ENCODE results near the gene ATP8A2.
"Not testable (repeated sequence)": the region's sequence is repeated elsewhere in the genome, so short reads cannot be mapped to it uniquely, and the experiment has no call there.

ATP8A2 gene

DNA sequence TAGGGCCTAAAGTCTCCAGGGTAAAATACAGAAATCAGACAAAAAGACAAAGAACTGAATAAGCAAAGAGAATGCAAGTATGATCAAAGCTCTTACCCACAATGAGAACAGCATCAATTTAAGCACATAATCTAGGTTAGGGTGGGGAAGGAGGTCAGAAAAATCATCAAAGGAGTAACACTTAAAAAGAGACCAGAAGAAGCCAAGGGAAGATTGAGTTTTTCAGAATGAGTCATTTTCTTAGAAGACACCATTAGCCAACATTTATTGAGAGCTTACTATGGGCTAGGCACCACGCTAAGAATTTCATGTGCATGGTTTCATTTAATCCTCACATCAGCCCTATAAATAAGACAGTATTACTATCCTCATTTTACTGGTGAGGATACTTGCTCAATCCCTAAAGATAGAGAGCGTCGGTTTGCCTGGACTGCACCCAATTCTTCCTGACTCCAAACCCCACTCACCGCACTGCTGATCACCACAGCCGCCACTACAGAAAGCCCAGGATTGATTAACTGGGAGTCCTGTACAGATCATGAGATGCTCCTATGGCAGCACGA lies 681.7 kb downstream of the ATP8A2 start:
- no peak for DNase-seq

DNA sequence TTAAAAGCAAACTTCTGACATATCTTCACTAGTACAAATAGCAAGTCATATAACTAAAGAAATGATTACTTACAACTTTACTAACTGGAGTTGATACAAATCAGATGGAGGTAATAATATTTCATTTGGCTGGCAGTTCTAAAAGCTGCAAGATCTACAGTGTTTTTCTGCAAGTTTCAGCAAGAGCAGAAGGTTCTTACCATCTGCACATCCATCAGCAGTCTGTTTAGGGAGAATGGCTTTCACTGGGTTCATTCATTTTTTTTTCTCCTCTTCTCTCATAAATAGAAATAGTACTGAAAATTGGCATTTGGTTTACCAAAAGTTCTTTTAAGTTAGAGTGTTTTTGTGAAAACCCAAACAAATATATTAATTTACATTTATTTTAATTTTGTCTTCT lies 683.1 kb downstream of the ATP8A2 start:
- no peak for DNase-seq

DNA sequence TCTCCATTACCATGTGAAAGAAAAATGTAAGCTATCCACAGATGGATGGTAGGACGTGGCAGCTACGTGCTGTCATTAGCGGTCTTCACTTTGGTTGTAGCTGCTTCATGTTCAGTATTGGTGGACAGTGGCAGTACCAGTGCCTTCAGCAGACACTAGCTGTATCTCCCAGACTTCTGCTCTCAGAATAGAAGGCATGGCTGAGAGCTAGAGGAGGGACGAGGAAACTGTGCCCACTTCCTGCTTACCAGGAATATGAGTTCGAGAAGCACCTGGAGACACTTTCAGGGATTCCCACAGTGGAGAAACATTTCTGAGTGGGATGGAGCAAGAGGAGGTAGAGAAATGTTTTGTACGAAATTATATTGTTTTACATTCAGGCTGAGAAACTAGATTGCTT lies 686.9 kb downstream of the ATP8A2 start:
- DNase-seq, result no peak

DNA sequence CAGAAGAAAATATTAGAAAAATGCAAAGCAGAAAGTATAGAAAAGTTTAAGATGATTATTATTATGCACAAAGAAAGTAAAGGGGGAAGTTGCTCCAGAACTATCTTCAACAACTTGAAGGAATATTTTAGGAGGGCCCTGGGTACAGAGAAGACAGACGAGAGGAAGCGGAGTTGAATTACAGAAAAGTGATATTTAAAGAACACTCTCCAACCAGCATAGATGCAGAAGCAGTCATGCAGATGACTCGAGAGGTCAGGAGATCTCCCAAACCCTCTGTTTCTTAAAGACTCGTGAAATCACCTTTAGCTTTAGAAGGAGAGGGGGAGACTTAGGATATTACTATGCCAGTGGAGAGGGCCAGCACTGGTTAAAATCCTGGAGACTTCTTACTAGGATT lies 688.6 kb downstream of the ATP8A2 start:
- DNase-seq, result no peak

DNA sequence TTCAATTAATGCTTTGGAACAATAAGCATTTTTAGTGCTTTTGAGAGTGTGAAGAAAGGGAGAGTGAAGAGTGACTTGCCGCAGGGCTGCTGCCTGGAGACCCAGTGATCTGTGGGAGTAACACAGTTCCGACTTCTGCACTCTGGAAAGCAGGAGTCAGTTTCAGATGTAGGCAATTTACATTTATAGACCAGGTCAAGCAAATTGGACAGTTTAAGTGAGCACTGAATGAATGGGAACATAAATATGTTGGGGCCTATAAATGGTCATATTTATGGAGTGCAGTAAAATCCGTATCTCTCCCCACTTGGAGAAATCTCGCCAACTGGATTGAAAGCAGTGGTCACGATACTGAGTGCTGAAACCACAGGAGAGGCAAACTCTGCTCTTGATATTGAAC lies 689.5 kb downstream of the ATP8A2 start:
- DNase-seq, result no peak

DNA sequence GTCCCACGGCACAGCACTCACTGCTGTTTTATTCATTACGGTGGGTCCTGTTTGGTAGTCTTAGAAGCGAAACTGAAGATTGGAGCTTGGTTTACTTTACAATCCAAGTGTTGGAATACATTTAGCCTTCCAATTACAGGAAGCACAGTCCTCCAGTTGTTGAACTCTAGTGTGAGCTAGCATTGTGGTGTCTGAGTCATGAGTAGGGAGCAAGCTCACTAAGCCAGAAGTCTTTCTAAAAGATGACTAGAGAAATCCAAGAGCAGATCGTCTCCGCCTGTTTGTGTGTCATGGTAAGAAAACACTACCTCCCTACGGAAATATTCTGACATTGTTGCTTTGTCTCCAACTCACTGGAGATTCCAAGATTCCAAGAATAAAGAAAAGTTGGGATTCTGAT lies 690.2 kb downstream of the ATP8A2 start:
- no peak for DNase-seq

DNA sequence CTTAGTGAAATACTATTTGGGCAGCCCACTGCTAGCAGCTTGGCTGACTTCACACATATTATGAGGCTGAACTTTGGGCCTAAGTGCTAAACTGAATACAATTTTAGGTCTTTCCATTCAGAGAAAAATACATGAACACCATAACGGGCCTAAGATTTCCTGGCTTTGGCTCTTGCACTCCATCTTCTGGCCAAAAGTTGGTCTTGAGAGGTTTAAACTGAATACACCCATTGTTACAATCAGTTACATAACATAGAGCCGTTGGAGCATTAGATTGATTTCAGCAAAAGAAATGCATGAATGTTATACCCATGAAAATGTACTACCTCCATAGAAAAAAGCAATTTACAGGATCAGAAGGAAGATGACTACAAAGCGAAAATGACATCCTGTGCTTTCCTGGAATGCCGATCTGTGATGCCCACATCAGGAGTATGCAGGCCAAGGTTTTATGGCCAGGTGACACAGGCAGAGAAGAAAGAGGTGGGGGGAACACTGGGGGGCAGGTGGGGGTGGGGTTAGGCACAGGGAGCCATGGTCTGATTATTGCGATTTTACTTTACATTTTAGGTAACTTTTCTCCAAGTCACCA lies 691.2 kb downstream of the ATP8A2 start:
- DNase-seq, result peak; percentile 24

DNA sequence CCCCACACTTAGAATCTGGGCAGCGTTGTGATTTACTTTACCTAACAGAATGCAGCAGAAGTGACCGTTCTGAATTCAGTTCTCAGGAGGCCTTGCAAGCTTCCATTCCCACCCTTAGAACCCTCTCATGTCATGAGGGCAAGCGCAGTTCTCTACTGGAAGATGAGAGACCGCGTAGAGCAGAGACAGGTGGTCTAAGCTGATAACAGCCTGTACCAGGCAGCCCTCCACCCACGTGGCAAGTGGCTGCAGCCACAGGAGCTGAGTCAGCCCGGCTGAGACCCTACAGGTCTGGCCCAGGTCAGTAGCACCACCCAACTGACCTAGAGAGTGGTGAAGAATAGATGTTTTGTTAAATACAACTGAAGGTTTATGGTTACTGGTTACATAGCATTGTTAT lies 694.7 kb downstream of the ATP8A2 start:
- DNase-seq, result not testable (repeated sequence)

DNA sequence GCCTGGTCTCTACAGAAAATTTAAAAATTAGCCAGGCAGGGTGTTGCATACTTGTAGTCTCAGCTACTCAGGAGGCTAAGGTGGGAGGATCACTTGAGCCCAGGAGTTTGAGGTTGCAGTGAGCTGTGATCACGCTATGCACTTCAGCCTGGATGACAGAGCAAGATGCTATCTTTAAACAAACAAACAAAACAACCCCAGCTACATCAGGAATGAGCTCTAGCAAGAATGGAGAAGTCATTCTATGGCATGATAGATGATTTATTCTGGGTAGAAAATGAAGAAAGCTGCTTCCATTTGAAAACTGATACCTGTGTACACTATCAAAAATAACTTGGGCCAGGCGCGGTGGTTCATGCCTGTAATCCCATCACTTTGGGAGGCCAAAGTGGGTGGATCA lies 695.8 kb downstream of the ATP8A2 start:
- DNase-seq, result no peak

DNA sequence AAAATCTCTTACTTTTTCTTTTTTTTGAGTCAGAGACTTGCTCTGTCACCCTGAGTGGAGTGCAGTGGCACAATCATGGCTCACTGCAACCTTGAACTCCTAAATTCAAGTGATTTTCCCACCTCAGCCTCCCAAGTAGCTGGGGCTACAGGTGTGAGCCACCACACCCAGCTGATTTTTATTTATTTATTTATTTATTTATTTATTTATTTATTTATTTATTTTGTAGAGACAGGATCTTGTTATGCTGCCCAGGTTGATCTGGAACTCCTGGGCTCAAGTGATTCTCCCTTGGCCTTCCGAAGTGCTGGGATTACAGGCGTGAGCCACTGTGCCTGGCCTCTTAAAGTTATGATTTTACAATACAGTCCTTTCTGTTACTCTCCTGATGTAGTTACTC lies 696.6 kb downstream of the ATP8A2 start:
- not testable (repeated sequence) for DNase-seq

DNA sequence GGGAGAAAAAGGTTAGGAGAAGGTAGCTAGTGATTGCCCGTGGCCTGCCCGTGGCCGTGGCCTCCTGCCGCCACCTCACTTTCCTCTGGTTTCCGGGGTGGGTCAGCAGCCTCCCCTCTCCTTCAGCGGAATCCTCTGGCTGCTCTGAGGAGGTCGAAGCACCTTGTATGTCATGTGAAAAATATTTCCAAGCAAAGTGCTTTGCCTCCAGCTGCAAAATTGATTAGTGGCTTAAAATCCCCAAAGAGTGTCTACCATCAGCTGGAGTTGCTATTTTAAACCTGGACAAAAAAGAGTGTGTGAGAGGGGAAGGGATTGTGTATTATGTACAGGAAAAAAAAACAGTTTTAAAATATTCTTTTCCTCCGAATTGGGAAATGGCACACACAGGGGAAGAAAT lies 697.9 kb downstream of the ATP8A2 start:
- not testable (repeated sequence) for DNase-seq

DNA sequence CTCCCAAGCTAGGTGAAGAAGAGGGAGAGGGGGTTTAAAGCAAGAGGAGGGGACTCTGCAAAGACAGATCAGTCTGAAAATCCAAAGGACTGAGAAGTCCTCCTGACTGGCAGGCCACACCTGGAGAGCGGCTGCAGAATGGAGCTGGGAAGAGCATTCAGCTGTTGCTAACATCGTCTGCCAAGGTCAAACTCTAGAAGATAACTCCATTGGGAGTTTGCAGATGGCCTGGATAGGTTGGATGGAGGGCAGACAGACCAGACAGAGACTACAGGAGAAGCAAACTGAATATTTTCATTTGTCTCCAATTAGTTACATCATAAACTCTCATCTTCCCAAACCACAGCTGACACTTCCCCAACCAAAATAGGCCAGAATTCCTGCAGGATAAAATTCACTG lies 699.9 kb downstream of the ATP8A2 start:
- DNase-seq, result no peak

DNA sequence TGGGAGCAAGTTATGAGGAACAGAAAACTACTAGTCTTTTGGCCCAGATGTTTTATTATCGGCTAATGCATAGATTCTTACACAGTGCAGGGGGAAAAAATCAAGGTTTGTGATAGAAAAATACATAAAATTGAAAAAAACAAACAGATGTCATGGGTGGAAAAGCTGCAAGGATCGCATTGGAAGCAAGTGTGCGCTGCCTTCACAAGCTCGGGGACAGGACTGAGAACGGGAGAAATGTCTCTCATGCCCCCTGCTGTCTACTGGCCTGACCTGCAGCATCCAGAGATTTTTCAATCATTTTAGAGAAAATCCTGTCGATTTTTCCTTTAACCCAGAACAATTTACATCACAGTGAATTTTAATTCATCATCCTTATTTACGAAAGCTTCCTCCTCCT lies 700.6 kb downstream of the ATP8A2 start:
- not testable (repeated sequence) for DNase-seq

DNA sequence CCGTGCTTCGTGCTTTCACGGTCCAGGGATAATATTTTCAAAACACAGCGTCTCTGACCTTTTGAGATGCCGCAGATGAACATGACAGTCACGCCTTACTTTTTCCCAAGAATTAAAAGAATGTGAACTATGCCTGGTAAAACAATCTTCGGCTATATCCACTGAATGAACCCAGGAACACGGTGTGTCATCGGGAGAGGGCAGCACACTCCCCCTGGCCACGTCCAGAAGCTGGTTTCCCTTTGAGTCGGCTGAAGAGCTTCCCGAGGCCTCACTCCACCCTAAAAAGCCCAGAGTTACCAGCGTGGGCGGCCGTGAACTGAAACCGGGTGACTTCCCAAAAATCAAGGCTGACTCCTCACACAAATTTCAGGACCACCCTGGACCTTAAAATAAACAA lies 702.9 kb downstream of the ATP8A2 start:
- no peak for DNase-seq
